OCI-LY7 (cell line): ENCODE data around the gene AFF3.

Source experiments
- CTCF ChIP-seq: fragments of 200-600 bp; sonication (generic); conservative IDR thresholded peaks from 2 replicates; pipeline ENCODE4 v1.5.1; 2014; ENCODE audit warnings: mild to moderate bottlenecking, antibody characterized with exemption, low read length, moderate library complexity, mixed read lengths
- EZH2phosphoT487 ChIP-seq: fragments of 200-600 bp; sonication (generic); IDR thresholded peaks from 2 replicates; pipeline ENCODE4 v1.6.1; 2018; ENCODE audit warnings: low read depth, borderline replicate concordance, mild to moderate bottlenecking, mixed run types, antibody characterized with exemption, low read length, moderate library complexity, mixed read lengths

- TF ChIP-seq CTCF (no peak), EZH2phosphoT487 (no peak)
Measured at GRCh38 chr2:99890568-99891427, 251.6 kb downstream of the AFF3 start.
